Colonic mucosa (tissue), 4 donors: ENCODE measurements around the gene BAHD1. TPM values are rescaled to one million over a fixed set of nuclear protein-coding genes. Genes with fewer than 3 reads are reported as not detected.

Source experiments
- DNase-seq: peaks from one replicate; pipeline ENCODE4 v3.0.0-alpha.2; 2020
- H3K27ac ChIP-seq: fragments of 200-600 bp; one replicate; pipeline ENCODE4 v1.8.0; 2021
- H3K27me3 ChIP-seq: fragments of 200-600 bp; one replicate; pipeline ENCODE4 v1.8.0; 2021
- H3K36me3 ChIP-seq: fragments of 200-600 bp; one replicate; pipeline ENCODE4 v1.8.0; 2021
- H3K4me1 ChIP-seq: fragments of 200-600 bp; one replicate; pipeline ENCODE4 v1.8.0; 2021; ENCODE audit warnings: mild to moderate bottlenecking
- H3K4me3 ChIP-seq: fragments of 200-600 bp; one replicate; pipeline ENCODE4 v1.8.0; 2021
- H3K9ac ChIP-seq, 2 donors: one replicate each; pipeline ENCODE4 v1.7.0; 2013; ENCODE audit warnings: control low read depth in 2 of 2, low read depth in 2 of 2, low read length in 2 of 2
- H3K9me3 ChIP-seq: fragments of 200-600 bp; one replicate; pipeline ENCODE4 v1.8.0; 2021
- intact Hi-C: fragments of 100-400 bp; cut with DNase I; formaldehyde crosslinking; loops from one replicate; pipeline ENCODE4 v1.14.1; 2022
- total RNA-seq, 2 donors: library from RNA; stranded (reverse); fragmentation: NEBNext Ultra II Directional in 1 of 2; extraction: Animal tissue kit (Norgen Biotek cat#: 25700) in 1 of 2; gene quantifications; one replicate each; pipeline ENCODE4 v1.2.1, GENCODE V29; 2021
- TF ChIP-seq, protein P1 (sequence below): fragments of 200-600 bp; IDR thresholded peaks from one replicate; pipeline ENCODE4 v1.8.0; 2022; ENCODE audit warnings: antibody characterized with exemption, mild to moderate bottlenecking
- donor health status: healthy.
- donor health status: DM: no; HTN: no; CAD: no.
- donor health status: DM: no; HTN: no; CAD: no.

The BAHD1 gene
- total RNA-seq, 2 donors from 2014 or later = 25.3 to 26.3 TPM

DNA sequence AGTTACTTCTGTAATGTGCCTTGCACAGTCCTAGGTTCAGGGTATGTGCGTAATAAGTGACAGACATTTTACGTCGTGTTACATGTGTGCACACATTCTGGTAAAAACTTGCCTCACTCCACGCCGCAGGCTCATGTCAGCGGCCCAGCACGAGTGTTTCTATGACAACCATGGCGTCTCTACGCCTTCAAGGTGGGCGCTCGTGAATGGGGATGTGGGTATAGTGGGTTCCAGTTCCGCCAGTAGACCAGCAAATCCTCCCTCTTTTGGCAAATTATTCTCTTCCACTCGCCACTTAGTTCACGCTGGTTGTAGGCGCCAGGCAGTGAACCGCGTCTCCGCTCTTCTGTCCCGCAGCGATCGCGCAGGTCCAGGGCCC, 70.3 kb downstream of the BAHD1 start:
- peak; percentile 21 for DNase-seq
- intact Hi-C loops = no loop called here

DNA sequence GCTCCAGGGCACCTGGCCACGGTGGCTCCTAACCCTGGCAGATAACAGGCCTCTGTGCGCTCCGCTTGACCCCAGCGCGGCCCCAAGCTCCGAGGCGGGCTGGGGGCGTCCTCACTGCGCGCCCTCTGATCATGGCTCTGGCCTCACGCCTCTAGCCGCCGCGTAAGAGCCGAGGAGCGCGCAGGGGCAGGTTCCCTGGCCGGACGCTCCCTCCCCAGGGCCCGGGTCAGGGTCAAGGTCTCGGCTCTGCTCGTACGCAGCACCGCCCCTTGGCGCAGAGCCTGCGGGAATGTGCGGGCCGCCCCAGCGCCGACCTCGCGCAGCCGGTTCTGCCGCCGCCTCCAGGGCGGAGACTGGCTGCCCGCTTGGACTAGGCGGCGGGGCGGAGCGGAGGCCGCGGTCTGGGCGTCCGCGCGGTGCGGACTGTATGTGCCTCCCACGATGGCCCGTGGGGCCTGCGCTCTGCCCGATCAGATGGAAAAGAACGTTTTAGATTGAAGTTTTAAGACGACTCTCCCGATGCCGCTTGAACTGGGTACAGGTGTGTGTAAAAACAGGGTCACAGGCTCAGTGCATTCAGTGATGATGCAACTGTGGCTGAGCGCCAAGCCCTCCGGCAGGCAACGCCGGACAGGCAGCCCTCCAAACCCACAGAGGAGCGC, 70.8 kb downstream of the BAHD1 start:
- H3K27ac ChIP-seq = no peak overlapping the region
- intact Hi-C loops = no loop called here
- no peaks in the 10 kb centered on the region for H3K36me3 ChIP-seq
- H3K27me3 ChIP-seq = no peaks in the 10 kb centered on the region
- H3K9ac ChIP-seq = peak overlapping the region; percentile 65 to 72
- DNase-seq = peak; percentile 88
- H3K4me3 ChIP-seq = peak overlapping the region; percentile 60
- TF ChIP-seq, protein P1, sequence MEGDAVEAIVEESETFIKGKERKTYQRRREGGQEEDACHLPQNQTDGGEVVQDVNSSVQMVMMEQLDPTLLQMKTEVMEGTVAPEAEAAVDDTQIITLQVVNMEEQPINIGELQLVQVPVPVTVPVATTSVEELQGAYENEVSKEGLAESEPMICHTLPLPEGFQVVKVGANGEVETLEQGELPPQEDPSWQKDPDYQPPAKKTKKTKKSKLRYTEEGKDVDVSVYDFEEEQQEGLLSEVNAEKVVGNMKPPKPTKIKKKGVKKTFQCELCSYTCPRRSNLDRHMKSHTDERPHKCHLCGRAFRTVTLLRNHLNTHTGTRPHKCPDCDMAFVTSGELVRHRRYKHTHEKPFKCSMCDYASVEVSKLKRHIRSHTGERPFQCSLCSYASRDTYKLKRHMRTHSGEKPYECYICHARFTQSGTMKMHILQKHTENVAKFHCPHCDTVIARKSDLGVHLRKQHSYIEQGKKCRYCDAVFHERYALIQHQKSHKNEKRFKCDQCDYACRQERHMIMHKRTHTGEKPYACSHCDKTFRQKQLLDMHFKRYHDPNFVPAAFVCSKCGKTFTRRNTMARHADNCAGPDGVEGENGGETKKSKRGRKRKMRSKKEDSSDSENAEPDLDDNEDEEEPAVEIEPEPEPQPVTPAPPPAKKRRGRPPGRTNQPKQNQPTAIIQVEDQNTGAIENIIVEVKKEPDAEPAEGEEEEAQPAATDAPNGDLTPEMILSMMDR = no peak
- H3K4me1 ChIP-seq = no peaks in the 10 kb centered on the region
- H3K9me3 ChIP-seq = no peaks in the 10 kb centered on the region

More for the DNA sequence above, 70.3 kb downstream of the BAHD1 start:
- peak overlapping the region; percentile 60 for H3K4me3 ChIP-seq
- H3K9me3 ChIP-seq = no peaks in the 10 kb centered on the region
- TF ChIP-seq, protein P1 = no peak
- no peaks in the 10 kb centered on the region for H3K27me3 ChIP-seq
- no peaks in the 10 kb centered on the region for H3K36me3 ChIP-seq
- H3K4me1 ChIP-seq = no peaks in the 10 kb centered on the region
- H3K9ac ChIP-seq = peak overlapping the region; percentile 65 to 72
- H3K27ac ChIP-seq = no peak overlapping the region

DNA sequence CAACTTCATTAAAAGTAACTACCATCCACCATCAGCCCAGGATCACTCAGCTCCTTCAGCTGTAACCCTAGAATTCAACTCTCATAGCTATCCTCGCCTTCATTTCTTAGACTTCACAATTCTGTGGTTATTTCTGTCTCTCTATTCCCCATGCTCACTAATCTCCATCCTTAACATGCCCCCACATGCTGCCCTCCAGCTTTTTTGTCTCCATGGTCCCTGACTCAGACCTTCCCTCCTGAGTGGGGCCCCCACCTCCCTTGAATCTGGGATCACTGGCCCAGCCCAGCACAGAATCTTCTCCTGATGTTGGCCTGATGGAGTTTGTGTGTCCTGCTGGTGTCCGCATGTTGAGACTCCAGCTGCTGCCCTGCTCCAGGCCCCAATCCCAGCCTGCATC, 71.7 kb downstream of the BAHD1 start:
- no peaks in the 10 kb centered on the region for H3K9me3 ChIP-seq
- DNase-seq = no peak
- H3K27me3 ChIP-seq = no peaks in the 10 kb centered on the region
- H3K27ac ChIP-seq = no peak overlapping the region
- H3K36me3 ChIP-seq = no peaks in the 10 kb centered on the region
- intact Hi-C loops = no loop called here
- no peak overlapping the region for H3K4me3 ChIP-seq
- TF ChIP-seq, protein P1 = no peak
- no peak overlapping the region for H3K9ac ChIP-seq
- H3K4me1 ChIP-seq = no peaks in the 10 kb centered on the region

DNA sequence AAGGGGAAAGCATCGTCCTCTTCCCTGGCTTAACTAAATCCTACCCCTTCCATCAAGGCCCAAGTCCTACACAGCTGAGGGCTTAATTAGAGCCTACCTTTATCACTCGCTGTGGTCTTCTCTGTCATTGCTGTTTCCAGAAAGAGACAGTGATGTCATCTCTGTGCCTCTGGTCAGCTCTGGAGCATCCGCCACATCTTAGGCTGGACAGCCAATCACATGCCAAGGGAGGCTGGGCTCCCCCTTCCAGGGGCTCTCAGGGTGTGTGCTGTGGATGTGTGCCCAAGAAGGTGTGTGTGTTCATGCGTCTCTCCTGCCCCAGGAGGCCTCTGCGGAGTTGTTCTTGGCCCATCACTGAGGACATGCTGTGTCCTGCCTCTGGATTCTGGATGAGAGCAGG, 72.9 kb downstream of the BAHD1 start:
- no peak for DNase-seq
- Histone ChIP-seq H3K9me3 (no peaks in the 10 kb centered on the region), H3K27ac (no peak overlapping the region), H3K9ac (no peak overlapping the region), H3K4me3 (no peak overlapping the region), H3K4me1 (no peaks in the 10 kb centered on the region), H3K36me3 (no peaks in the 10 kb centered on the region), H3K27me3 (no peaks in the 10 kb centered on the region)
- TF ChIP-seq, protein P1 = no peak
- intact Hi-C loops = no loop called here

DNA sequence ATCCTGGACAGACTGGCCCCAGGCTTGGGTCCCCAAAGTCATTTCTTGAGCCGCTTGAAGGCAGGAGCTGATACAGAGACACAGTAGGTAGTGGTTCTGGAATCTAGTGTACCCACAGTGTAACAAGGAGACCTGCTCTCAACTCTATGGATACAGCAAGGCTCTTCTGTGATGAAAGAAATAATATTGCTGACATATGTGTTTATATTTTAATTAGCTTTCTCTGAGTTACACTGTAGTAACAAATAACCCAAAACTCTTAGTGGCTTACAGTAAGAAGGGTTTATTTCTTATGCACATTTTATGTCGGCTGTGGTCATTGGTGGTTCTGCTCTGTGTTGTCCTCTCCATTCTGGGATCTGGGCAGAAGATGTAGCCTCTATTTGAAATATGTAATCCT, 75.6 kb downstream of the BAHD1 start:
- H3K36me3 ChIP-seq = no peaks in the 10 kb centered on the region
- no peak overlapping the region for H3K4me3 ChIP-seq
- no peak for DNase-seq
- no peaks in the 10 kb centered on the region for H3K9me3 ChIP-seq
- TF ChIP-seq, protein P1 = no peak
- H3K9ac ChIP-seq = no peak overlapping the region
- intact Hi-C loops = no loop called here
- no peaks in the 10 kb centered on the region for H3K4me1 ChIP-seq
- no peaks in the 10 kb centered on the region for H3K27me3 ChIP-seq
- H3K27ac ChIP-seq = no peak overlapping the region

Other genes with a start within 250 kb of the BAHD1 start
- gene PAK6, start 201.9 kb upstream of the BAHD1 start, total RNA-seq = 10 to 100 TPM in 1 of 2 donors, 1 to 10 TPM in 1; 4.9 to 10.4 TPM
- gene ANKRD63, start 157.9 kb upstream of the BAHD1 start, total RNA-seq = not detected
- gene PLCB2, start 133.0 kb upstream of the BAHD1 start, total RNA-seq = 1 to 10 TPM; 5.7 to 9.5 TPM
- gene INAFM2, start 117.3 kb upstream of the BAHD1 start, total RNA-seq = 10 to 100 TPM; 10.8 to 28.6 TPM
- gene CCDC9B, start 100.0 kb upstream of the BAHD1 start, total RNA-seq = 10 to 100 TPM; 13.1 to 28.7 TPM
- 1,000 to 10,000 TPM; 1,442 to 2,028 TPM for gene PHGR1, start 89.9 kb upstream of the BAHD1 start, total RNA-seq
- 10 to 100 TPM; 12.6 to 16.3 TPM for gene DISP2, start 82.7 kb upstream of the BAHD1 start, total RNA-seq
- gene KNSTRN, start 58.2 kb upstream of the BAHD1 start, total RNA-seq = 10 to 100 TPM; 12.2 to 51.2 TPM
- gene IVD, start 35.2 kb upstream of the BAHD1 start, total RNA-seq = 10 to 100 TPM; 74.1 to 86.1 TPM
- gene CHST14, start 30.0 kb downstream of the BAHD1 start, total RNA-seq = 1 to 10 TPM; 3.9 to 4.5 TPM
- gene CCDC32, start 124.1 kb downstream of the BAHD1 start, total RNA-seq = 10 to 100 TPM; 27.5 to 32.0 TPM
- gene RPUSD2, start 128.3 kb downstream of the BAHD1 start, total RNA-seq = 10 to 100 TPM; 11.0 to 17.0 TPM
- 10 to 100 TPM in 1 of 2 donors, 1 to 10 TPM in 1; 8.5 to 18.8 TPM for gene KNL1, start 153.3 kb downstream of the BAHD1 start, total RNA-seq